LNCaP clone FGC (cell line): ENCODE measurements around the gene COL4A2.
"Not testable (repeated sequence)": the region's sequence is repeated elsewhere in the genome, so short reads cannot be mapped to it uniquely, and the experiment has no call there.

Experiments
- DNase-seq: peaks from one replicate; pipeline ENCODE4 v3.0.0-alpha.2; 2011; ENCODE audit warnings: low read depth
- H3K4me3 ChIP-seq: 2 replicates; pipeline ENCODE4 v1.5.1; 2011; ENCODE audit warnings: mild to moderate bottlenecking, low read depth, low read length, control low read depth
- TF ChIP-seq, protein P1 (sequence below): IDR thresholded peaks from 2 replicates; pipeline ENCODE4 v1.5.1; 2012; ENCODE audit warnings: mild to moderate bottlenecking; ENCODE audit not compliant: control insufficient read depth, insufficient read depth; ENCODE audit errors: extremely low read depth

The COL4A2 gene

DNA sequence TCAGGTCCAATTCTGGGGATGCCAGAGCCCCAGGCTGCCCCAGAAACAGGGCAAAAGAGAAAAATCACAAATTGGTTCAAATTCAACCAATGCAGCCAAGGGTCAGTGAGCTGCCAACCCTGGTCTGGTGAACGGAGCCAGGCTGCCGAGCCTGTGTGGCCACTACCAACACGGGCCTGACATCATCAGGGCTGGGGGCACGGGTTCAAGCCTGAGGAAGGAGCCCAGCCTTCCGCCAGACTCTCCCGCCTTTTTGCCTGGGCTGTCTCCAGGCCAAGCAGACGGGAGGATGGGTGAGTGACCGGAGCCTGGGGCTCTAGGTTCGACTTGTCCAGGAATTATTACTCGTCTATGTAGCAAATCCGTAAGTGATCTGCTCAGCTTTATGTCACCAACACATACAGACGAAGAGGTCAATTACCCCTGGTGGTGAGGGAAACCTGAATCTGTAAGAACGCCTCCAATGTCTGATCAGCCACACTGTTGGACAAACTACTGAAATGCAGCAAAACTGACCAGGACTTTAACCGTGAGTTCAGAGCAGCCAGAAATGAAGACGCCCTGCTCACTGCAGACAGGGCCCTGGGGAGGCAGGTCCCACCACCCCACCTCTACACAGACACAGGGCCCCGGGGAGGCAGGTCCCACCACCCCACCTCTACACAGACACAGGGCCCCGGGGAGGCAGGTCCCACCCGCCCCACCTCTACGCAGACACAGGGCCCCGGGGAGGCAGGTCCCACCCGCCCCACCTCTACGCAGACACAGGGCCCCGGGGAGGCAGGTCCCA is 222.6 kb downstream of the COL4A2 start:
- H3K4me3 ChIP-seq: no peak overlapping the region
- TF ChIP-seq, protein P1, sequence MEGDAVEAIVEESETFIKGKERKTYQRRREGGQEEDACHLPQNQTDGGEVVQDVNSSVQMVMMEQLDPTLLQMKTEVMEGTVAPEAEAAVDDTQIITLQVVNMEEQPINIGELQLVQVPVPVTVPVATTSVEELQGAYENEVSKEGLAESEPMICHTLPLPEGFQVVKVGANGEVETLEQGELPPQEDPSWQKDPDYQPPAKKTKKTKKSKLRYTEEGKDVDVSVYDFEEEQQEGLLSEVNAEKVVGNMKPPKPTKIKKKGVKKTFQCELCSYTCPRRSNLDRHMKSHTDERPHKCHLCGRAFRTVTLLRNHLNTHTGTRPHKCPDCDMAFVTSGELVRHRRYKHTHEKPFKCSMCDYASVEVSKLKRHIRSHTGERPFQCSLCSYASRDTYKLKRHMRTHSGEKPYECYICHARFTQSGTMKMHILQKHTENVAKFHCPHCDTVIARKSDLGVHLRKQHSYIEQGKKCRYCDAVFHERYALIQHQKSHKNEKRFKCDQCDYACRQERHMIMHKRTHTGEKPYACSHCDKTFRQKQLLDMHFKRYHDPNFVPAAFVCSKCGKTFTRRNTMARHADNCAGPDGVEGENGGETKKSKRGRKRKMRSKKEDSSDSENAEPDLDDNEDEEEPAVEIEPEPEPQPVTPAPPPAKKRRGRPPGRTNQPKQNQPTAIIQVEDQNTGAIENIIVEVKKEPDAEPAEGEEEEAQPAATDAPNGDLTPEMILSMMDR: no peak
- no peak for DNase-seq

DNA sequence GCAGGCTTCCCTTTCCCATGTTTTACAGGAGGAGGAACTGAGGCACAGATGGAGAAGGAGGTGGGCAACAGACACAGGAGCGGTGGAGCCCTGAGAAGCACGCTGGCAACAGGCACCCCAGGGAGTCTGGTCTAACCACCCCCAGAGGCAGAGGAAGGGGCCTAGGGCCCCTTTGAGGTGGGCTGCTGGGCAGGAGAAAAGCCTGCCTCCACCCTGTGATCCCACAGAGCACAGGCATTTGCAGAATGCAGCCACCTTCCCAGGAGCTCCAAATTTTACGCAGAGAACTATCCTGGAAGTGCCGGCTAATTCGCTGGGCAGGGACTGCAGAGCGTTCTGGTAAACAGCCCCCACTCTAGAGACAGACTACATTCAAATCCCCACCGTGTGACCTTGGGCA is 224.0 kb downstream of the COL4A2 start:
- TF ChIP-seq, protein P1: no peak
- no peak for DNase-seq
- no peak overlapping the region for H3K4me3 ChIP-seq

DNA sequence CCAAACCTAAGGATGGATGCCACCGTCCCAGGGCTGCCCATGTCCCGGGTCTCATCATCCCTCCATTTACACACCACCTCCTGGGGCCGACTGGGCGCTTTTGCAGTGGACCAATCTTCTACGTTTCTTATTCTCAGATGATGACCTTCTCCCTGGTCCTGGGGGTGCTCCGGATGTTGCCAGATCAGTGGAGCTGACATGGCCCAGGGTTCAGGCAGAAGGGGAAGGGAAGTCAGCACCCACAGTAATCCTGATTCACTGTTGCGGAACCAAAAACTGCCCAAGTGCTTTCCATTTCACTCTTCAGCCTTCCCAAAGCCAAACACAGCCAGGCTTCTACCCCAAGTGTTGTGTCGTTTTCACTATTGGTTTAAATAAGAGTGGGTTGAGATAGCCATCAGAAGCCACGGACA is 224.6 kb downstream of the COL4A2 start:
- TF ChIP-seq, protein P1: no peak
- no peak for DNase-seq
- H3K4me3 ChIP-seq: no peak overlapping the region

DNA sequence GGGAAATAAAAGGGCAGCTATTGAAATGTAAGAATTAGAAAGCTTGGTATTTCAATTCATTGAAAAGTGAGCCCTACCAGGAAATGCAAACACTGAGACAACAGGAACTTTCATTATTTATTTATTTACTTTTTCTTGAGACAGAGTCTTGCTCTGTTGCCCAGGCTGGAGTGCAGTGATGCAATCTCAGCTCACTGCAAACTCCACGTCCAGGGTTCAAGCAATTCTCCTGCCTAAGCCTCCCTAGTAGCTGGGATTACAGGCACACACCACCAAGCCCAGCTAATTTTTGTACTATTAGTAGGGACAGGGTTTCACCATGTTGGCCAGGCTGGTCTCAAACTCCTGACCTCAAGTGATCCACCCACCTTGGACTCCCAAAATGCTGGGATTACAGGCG is 225.2 kb downstream of the COL4A2 start:
- DNase-seq, H3K4me3 ChIP-seq: not testable (repeated sequence)

DNA sequence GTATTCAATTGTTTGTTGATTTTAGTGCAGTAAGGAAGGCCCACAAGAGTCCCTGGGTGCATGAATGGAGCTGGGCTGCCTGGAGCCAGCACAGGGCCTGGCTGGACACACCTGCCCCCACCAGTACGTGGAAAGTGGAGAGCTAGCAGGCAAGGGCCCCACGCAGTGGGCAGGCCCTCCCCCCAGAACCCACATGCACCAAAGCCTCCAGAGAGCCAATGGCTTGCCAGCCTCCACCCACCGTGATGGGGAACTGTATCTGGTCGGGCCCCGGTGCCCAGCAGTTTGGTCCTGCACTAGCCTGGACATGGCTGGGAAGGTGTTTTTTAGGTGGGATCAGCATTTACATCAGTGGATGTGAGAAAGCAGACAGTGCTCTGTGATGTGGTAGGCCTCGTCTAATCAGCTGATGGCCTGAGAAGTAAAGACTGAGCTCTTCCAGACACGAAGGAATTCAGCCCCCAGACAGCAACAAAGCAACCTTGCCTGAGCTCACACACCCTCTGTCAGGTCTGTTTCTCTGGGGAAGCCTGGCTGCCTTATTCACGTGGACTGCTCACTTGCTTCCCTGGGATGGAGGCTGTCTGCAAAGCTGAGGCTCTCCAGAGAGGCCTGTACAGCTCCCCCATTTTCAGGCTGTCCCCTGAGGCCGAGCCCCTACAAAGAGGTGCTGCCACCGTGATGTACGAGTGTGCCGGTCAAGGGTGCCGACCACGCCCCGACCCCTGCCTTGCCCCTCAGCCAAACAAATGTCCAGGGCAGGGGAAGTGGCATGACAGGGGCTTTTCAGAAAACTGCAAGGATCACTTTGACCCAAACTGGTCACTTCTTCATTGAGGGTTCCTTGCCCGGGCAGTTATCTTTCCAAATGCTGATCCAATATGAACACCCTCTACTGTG is 226.9 kb downstream of the COL4A2 start:
- DNase-seq: no peak
- H3K4me3 ChIP-seq: no peak overlapping the region
- TF ChIP-seq, protein P1: no peak

DNA sequence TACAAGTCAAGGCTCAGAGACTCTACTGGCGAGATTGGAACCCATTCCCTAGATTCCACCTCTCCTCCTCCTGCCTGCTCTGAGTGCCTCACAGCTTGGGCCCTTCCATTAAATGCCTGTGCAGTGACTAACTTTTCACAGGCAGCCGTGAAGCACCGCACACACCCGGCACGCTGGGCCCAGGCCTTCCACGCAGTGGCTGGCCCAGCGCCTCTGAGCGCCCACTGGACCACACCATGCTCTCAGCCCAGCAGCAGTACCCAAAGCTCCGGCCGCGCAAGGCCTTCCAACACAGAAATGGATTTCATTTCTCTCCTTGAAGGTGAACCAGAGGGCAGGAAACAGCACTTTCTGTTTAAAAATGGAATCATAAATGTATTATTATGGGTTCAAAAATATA is 228.4 kb downstream of the COL4A2 start:
- no peak overlapping the region for H3K4me3 ChIP-seq
- TF ChIP-seq, protein P1: no peak
- no peak for DNase-seq

DNA sequence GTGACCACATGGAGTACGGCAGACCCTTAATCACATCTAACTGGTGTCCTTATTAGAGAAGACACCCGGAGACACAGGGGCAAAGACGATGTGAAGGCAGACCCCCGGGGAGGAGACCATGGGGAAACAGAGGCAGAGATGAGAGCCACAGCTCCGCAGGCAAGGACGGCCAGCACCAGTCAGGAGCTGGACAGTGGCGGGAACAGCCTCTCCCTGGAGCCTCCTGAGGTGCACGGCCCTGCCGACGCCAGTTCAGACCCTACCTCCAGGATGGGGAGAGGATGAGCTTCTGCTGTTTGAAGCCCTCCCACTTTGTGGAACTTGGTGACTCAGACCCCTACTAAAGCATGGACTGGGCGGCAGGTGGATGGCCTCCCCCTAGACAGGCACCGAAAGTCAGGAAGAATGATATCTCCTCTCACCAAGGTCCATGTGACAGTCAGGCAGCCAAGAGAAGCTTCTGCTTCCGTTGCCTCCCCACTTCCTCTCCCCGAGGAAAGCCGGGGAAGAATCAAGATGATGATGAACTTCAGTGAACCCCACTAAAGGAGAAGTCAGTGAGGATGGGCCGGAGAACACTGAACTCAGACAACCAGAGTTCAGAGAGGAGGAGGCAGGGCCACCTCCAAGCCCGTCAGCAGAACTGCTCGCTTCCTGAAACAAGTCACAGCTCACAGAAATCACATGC is 229.1 kb downstream of the COL4A2 start:
- H3K4me3 ChIP-seq: no peak overlapping the region
- TF ChIP-seq, protein P1: no peak
- no peak for DNase-seq
